Fibroblast of mammary gland (primary cell): ENCODE measurements around the gene TPM4.
"Not testable (repeated sequence)": the region's sequence is repeated elsewhere in the genome, so short reads cannot be mapped to it uniquely, and the experiment has no call there.

Experiments
- DNase-seq: peaks from one replicate; pipeline ENCODE4 v3.0.0-alpha.2; 2010; ENCODE audit warnings: low read depth
- H3K4me3 ChIP-seq: 2 replicates; pipeline ENCODE4 v1.5.1; 2011; ENCODE audit warnings: low read depth, mild to moderate bottlenecking, low read length, moderate library complexity; ENCODE audit not compliant: control insufficient read depth
- CTCF ChIP-seq: conservative IDR thresholded peaks from 2 replicates; pipeline ENCODE4 v1.5.1; 2011; ENCODE audit warnings: low read depth, low read length, inconsistent platforms; ENCODE audit not compliant: control insufficient read depth, insufficient read depth

TPM4 gene

GRCh38 chr19:16076154-16076957 is at the start of gene TPM4:
TPM4 (plus strand) TSS chr19:16076495; CDS start chr19:16076566, 71 bp downstream.
- H3K4me3 ChIP-seq: peak within 1 kb of the TSS; percentile 97
- no peak for TF ChIP-seq CTCF
- DNase-seq: peak; percentile 95

- no peak for TF ChIP-seq CTCF
Measured at GRCh38 chr19:16026756-16027155, 49.5 kb upstream of the TPM4 start.

GRCh38 chr19:16027528-16027927 is 48.8 kb upstream of the TPM4 start:
- no peak for TF ChIP-seq CTCF
- DNase-seq: no peak
- H3K4me3 ChIP-seq: no peak overlapping the region

More at GRCh38 chr19:16026756-16027155, 49.5 kb upstream of the TPM4 start:
- peak; percentile 14 for DNase-seq
- H3K4me3 ChIP-seq: no peak overlapping the region

- not testable (repeated sequence) for H3K4me3 ChIP-seq, DNase-seq
Measured at GRCh38 chr19:16030155-16030554, 46.1 kb upstream of the TPM4 start.

GRCh38 chr19:16030964-16031871 is 45.1 kb upstream of the TPM4 start:
- DNase-seq: no peak
- TF ChIP-seq CTCF: no peak
- H3K4me3 ChIP-seq: no peak overlapping the region

- no peak for DNase-seq
- H3K4me3 ChIP-seq: no peak overlapping the region
- TF ChIP-seq CTCF: no peak
Measured at GRCh38 chr19:16031872-16032200, 44.5 kb upstream of the TPM4 start.
